Activated CD4-positive, CD25-positive, alpha-beta regulatory T cell treated with anti-CD3 and anti-CD28 coated beads, Interleukin-2, amount 50 U/mL, for 72 hours (primary cell): Measurements from ENCODE around the gene KIF13A.
"Not testable (repeated sequence)": the region's sequence is repeated elsewhere in the genome, so short reads cannot be mapped to it uniquely, and the experiment has no call there.

Experiments used
- DNase-seq: peaks from one replicate; pipeline ENCODE4 v3.0.0; 2021

Gene KIF13A

GRCh38 chr6:17762651-17763050, 224.8 kb downstream of the KIF13A start:
- DNase-seq: no peak

DNA sequence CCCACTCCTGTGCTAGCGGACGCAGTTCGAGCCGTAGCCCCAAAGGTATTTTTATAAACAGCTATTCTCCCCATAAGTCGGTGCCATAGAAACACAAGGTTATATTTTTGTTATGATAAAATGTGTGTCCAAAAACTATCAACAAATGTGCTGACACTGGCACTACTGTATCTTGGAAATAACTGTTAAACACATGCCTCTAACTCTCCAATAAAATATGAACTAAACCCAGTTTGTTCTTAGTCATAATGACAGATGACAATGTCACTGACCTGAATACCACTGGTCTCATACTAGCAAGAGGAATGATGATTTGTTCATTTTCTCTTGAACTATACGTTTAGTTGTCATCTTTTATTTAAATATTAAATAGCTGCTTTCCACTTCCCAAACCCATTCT, 229.3 kb downstream of the KIF13A start:
- DNase-seq: no peak

DNA sequence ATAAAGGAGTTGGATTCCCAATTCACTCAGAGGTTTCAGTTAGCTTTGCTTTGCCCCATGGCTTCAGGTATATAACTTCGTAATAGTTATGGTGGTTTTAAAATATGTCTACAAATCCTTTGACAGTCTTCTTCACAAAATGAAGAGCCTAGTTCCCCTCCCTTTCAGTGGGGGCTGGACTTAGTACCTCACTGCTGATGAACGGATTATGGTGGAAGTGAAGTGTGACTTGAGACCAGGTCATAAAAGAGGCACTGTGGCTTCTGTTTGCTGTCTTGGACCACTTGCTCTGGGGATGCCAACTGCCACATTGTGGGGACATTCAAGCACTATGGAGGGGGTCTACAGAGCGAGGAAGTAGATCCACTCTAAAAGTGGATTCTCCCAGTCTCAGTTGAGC, 233.2 kb downstream of the KIF13A start:
- no peak for DNase-seq

GRCh38 chr6:17745324-17745723, 242.1 kb downstream of the KIF13A start:
- not testable (repeated sequence) for DNase-seq

DNA sequence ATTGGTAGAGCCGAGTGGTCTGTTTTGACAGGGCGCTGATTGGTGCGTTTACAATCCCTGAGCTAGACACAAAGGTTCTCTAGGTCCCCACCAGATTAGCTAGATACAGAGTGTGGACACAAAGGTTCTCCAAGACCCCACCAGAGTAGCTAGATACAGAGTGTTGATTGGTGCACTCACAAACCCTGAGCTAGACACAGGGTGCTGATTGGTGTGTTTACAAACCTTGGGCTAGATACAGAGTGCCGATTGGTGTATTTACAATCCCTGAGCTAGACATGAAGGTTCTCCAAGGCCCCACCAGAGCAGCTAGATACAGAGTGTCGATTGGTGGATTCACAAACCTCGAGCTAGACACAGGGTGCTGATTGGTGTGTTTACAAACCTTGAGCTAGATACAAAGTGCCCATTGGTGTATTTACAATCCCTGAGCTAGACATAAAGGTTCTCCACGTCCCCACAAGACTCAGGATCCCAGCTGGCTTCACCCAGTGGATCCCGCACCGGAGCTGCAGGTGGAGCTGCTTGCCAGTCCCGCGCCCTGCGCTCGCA, 242.6 kb downstream of the KIF13A start:
- not testable (repeated sequence) for DNase-seq

- no peak for DNase-seq
Observed at GRCh38 chr6:17744019-17744756, 243.2 kb downstream of the KIF13A start.

DNA sequence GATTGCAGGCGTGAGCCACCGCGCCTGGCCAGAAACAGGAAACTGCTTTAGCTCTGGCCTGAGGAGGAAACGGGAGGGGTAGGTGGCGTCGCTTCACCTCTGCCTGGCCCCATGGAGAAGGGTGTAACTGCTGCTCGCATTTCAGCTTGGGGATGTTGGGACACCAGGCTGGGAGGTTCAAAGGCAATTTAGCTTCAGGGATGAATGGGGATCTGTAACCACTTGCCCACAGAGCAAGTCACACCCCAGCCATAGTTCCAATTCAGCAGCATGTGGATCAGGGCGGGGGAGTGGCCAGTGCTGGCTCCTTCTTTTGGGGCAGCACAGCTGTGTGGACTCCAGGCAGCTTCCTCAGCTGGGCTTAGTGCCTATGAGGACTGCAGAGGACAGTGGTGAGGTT, 245.9 kb downstream of the KIF13A start:
- DNase-seq: no peak

DNA sequence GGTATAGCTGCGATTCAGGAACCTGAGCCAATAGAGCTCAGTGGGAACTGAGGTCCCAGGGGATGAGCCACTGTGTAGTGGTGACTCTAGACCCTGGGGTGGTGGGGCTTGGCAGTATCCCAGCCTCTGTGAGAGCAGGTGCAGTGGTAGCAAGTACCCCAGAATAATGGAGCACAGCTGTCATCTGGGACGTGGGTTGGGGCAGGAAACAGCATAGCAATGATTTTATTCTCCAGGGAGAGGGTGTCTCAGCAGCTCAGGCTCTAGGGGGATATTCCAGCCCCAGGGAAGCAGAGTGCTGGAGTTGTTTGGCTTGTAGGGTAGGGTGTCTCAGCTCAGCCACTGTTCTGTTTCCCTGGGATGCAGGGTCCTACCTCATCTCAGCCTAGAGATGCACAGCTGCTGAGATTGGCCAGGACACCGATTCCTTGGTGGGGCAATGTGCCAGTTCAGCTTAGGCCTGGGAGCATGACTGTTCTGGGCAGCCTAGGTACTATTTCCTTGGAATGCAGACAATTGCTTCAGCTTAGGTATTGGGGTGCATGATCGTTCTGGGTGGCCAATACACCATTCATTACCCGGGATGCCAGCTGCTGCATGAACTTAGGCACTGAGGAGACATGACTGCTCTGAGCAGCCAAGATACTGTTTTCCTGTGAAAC, 246.7 kb downstream of the KIF13A start:
- DNase-seq: no peak

- no peak for DNase-seq
Observed at GRCh38 chr6:17737704-17738252, 249.7 kb downstream of the KIF13A start.

DNA sequence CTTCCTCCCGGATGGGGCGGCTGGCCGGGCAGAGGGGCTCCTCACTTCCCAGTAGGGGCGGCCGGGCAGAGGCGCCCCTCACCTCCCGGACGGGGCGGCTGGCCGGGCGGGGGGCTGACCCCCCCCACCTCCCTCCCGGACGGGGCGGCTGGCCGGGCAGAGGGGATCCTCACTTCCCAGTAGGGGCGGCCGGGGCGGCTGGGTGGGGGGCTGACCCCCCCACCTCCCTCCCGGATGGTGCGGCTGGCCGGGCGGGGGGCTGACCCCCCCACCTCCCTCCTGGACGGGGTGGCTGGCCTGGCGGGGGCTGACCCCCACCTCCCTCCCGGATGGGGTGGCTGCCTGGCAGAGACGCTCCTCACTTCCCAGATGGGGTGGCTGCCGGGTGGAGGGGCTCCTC, 252.1 kb downstream of the KIF13A start:
- DNase-seq: not testable (repeated sequence)

DNA sequence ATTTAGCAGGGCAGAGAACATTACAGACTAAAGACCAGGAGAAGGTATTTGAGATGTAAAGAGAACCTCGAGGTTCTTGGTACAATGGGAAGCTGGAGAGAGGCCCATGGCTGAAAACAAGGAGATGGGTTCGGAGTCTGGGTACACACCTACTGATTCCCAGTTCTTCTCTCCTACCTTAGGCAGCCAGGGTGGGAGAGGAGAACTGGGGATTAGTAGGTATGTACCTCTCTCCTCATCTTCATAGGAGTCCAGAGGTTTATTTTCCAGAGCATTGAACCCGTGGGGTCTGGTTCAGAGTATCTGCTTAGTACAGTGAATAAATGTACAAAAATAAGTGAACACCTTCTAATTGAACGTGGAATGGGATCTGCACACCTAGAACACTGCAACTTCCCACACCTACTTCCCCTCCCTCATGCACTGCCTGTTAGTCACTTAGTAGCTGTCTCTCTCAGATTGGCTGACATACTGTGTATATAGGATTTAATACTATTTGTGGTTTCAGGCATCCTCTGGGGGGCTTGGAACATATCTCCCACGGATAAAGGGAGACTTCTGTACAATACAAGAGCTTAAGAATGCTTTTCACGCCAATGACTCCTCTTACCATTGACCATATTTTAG, 257.2 kb downstream of the KIF13A start:
- DNase-seq: no peak

- no peak for DNase-seq
Observed at GRCh38 chr6:17729223-17730077, 258.0 kb downstream of the KIF13A start.

GRCh38 chr6:17728551-17729222, 258.7 kb downstream of the KIF13A start:
- DNase-seq: no peak

DNA sequence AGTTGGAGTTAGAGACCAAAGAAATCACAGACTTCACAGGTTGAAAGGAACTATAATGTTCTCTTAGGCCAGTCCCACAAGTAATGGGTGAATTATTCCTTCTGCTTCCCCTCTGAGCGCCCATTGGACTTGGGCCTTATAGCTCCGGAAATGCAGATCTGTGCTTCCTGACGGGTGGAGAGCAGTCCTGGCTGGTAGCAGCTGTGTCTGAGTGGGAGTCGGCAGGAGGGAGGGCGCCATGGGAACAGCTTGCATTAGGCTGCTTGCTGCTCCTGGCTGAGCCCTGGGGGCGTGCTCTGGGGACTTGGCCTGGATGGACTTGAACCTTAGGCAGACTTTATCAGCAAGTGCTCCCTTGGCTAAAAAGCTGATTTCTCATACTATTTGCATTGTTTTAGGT, 262.4 kb downstream of the KIF13A start:
- DNase-seq: no peak

GRCh38 chr6:17724341-17724740, 263.1 kb downstream of the KIF13A start:
- no peak for DNase-seq

GRCh38 chr6:17721671-17722070, 265.8 kb downstream of the KIF13A start:
- DNase-seq: no peak

GRCh38 chr6:17719323-17720041, 268.0 kb downstream of the KIF13A start:
- DNase-seq: no peak

- no peak for DNase-seq
Observed at GRCh38 chr6:17716221-17716620, 271.2 kb downstream of the KIF13A start.

DNA sequence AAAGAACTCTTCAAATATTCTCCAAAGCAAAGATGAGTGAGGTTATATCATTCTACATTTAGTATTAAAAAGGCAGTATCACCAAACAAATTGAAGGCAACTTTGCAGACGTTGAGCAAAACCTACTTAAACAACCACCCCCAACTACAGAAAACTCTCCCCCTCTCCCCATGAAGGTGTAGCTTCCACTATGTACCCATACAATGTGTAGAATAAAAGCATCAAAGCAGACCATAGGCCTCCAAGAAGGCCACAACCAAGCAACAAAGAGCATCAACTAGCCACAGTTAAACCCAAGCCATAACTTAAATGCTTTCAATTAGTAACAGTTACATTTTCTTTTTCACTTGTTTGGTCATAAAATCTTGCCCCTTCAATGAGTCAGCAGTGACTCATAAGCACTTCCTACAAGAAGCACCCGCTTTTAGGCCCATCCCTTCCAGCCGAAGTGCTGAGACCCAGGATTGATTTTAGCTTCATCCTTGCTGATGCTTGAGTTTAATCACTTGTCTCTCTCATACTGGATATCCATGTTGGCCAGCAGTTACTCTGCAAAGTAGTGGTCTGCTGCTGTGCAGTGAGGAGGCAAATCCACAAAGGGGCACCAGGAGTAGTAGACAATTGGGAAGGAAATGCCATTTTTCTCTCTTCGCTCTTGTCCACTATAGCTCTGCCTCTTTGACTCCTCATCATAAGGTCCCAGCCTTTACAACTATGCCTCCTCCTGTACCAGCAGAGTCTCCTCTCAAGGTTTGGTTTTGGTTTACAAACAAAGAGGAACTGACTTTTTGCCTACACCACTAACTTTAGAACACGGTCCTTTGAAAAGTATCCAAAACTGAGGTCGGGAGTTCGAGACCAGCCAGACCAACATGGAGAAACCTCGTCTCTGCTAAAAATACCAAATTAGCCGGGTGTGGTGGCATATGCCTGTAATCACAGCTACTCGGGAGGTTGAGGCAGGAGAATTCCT, 272.3 kb downstream of the KIF13A start:
- DNase-seq: no peak

DNA sequence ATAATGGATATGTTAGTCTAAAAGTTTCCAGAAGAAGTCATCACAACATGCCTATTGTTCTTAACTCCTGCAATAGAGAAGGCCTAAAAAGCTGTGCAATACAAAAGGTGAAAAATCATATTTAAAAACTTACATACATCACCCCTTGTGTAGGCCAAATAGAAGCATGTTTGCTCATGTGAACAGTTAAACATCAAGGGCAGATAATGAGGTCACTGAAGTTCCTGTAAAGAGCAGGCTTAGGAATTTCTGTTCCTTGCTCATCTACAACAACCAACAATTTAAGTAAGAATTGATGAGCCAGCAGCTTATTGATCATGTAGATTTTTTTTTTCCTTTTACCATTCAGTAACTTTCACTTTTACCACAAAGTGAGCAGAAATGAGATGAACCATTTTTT, 273.3 kb downstream of the KIF13A start:
- DNase-seq: no peak
